Measurements from ENCODE around the gene BTBD9. TPM values are rescaled to one million over a fixed set of nuclear protein-coding genes. Genes with fewer than 3 reads are reported as not detected.

The BTBD9 gene
- total and polyA plus RNA-seq, 2 of the 13 experiments (the other 11 are each of a cell fraction or from before 2014, with no cell fraction given): 1.2 to 3.0 TPM

- Histone ChIP-seq H4K20me1 (ENCODE audit: insufficient read depth, low read length) (no peaks in the 10 kb centered on the region), H3K4me1 (ENCODE audit: insufficient read depth, low read length) (no peaks in the 10 kb centered on the region), H3K36me3 (replicated peaks in 1 of 2; ENCODE audit: control insufficient read depth in 1 of 2, insufficient read depth in 2 of 2, low read length in 2 of 2) (no peaks in the 10 kb centered on the region), H3K9me3 (ENCODE audit: low read length) (no peaks in the 10 kb centered on the region), H3K27ac (ENCODE audit: extremely low read length, insufficient read depth, low read length) (no peak overlapping the region), H3K9ac (ENCODE audit: insufficient read depth, low read depth, low read length) (no peak overlapping the region), H2AFZ (ENCODE audit: low read length) (no peak overlapping the region), H3K27me3 (ENCODE audit: control insufficient read depth in 1 of 2, insufficient read depth in 2 of 2, low read length in 2 of 2) (no peaks in the 10 kb centered on the region), H3K79me2 (ENCODE audit: insufficient read depth, low read length) (no peaks in the 10 kb centered on the region), H3K4me2 (ENCODE audit: low read depth, low read length) (no peak overlapping the region), H3K4me3 (replicated peaks in 1 of 3; ENCODE audit: insufficient read depth in 1 of 3, low read depth in 2 of 3, low read length in 3 of 3) (no peak overlapping the region)
- ChIA-PET POLR2A (no interaction called here), CTCF (ENCODE audit: low intra/inter-chr PET ratio, low total read pairs) (no interaction called here)
- TF ChIP-seq DRAP1 (CRISPR knock-in tag; IDR thresholded peaks at IDR 0.05) (no peak), ZNF296 (CRISPR knock-in tag; conservative IDR thresholded peaks at IDR 0.05) (no peak), ZFP41 (CRISPR knock-in tag; IDR thresholded peaks at IDR 0.05; ENCODE audit: borderline replicate concordance) (no peak), PRPF4 (IDR thresholded peaks at IDR 0.05; ENCODE audit: low read depth, low read length, poor library complexity, severe bottlenecking) (no peak), ZNF883 (CRISPR knock-in tag; IDR thresholded peaks at IDR 0.05; ENCODE audit: not compliant biosample characterization) (no peak)
- no peak for ATAC-seq
- intact Hi-C loops (cut with micrococcal nuclease; ENCODE audit: unreplicated experiment) (no loop called here), in situ Hi-C loops (cut with HindIII; ENCODE audit: extremely low pct_ligation_motif_present, low pct_unique_long_range_greater_than_20kb) (no loop called here)
- no peak for FAIRE-seq
- DNase-seq (ENCODE audit: low spot score): no peak
- BruUV-seq (replicated peaks): no TSS peak
- 52% methylated on average over 3 of the region's 3 CpGs for WGBS (ENCODE audit: low lambda C conversion rate)
Measured at GRCh38 chr6:38555606-38556005, 84.1 kb downstream of the BTBD9 start.

- H4K20me1 ChIP-seq (ENCODE audit: insufficient read depth, low read length): no peaks in the 10 kb centered on the region
- 23% methylated on average over 4 of the region's 4 CpGs for WGBS (ENCODE audit: low lambda C conversion rate)
- H3K9me3 ChIP-seq (ENCODE audit: low read length): no peaks in the 10 kb centered on the region
- H3K4me3 ChIP-seq (replicated peaks in 1 of 3; ENCODE audit: insufficient read depth in 1 of 3, low read depth in 2 of 3, low read length in 3 of 3): no peak overlapping the region
- ChIA-PET POLR2A (no interaction called here), CTCF (ENCODE audit: low intra/inter-chr PET ratio, low total read pairs) (no interaction called here)
- no peak overlapping the region for H2AFZ ChIP-seq (ENCODE audit: low read length)
- in situ Hi-C loops (cut with HindIII; ENCODE audit: extremely low pct_ligation_motif_present, low pct_unique_long_range_greater_than_20kb) (no loop called here), intact Hi-C loops (cut with micrococcal nuclease; ENCODE audit: unreplicated experiment) (no loop called here)
- no peaks in the 10 kb centered on the region for H3K4me1 ChIP-seq (ENCODE audit: insufficient read depth, low read length)
- no TSS peak for BruUV-seq (replicated peaks)
- H3K36me3 ChIP-seq (replicated peaks in 1 of 2; ENCODE audit: control insufficient read depth in 1 of 2, insufficient read depth in 2 of 2, low read length in 2 of 2): no peaks in the 10 kb centered on the region
- TF ChIP-seq HOMEZ (CRISPR knock-in tag; IDR thresholded peaks at IDR 0.05; ENCODE audit: low read depth): no peak
- TF ChIP-seq FOXM1 (CRISPR knock-in tag; IDR thresholded peaks at IDR 0.05): no peak
- TF ChIP-seq MXD1 (CRISPR knock-in tag; IDR thresholded peaks at IDR 0.05): no peak
- TF ChIP-seq CCDC6 (CRISPR knock-in tag; IDR thresholded peaks at IDR 0.05): no peak
- no peak for TF ChIP-seq ZNF333 (CRISPR knock-in tag; IDR thresholded peaks at IDR 0.05; ENCODE audit: borderline replicate concordance)
- no peak for TF ChIP-seq BHLHE40 (IDR thresholded peaks at IDR 0.05; ENCODE audit: low read length)
- TF ChIP-seq SSRP1 (CRISPR knock-in tag; IDR thresholded peaks at IDR 0.05): no peak
- TF ChIP-seq ZMYM3 (CRISPR knock-in tag; IDR thresholded peaks at IDR 0.05): no peak
- H3K4me2 ChIP-seq (ENCODE audit: low read depth, low read length): no peak overlapping the region
- no peak overlapping the region for H3K9ac ChIP-seq (ENCODE audit: insufficient read depth, low read depth, low read length)
- H3K79me2 ChIP-seq (ENCODE audit: insufficient read depth, low read length): no peaks in the 10 kb centered on the region
- DNase-seq (ENCODE audit: low spot score) (no peak), ATAC-seq (no peak), FAIRE-seq (no peak)
- H3K27ac ChIP-seq (ENCODE audit: extremely low read length, insufficient read depth, low read length): no peak overlapping the region
- no peaks in the 10 kb centered on the region for H3K27me3 ChIP-seq (ENCODE audit: control insufficient read depth in 1 of 2, insufficient read depth in 2 of 2, low read length in 2 of 2)
Measured at GRCh38 chr6:38554700-38555413, 84.9 kb downstream of the BTBD9 start.
